ENCODE measurements around the gene GRAPL.
"Not testable (repeated sequence)": the region's sequence is repeated elsewhere in the genome, so short reads cannot be mapped to it uniquely, and the experiment has no call there.

GRAPL gene

GRCh38 chr17:19136605-19137004, 9.2 kb downstream of the GRAPL start:
- not testable (repeated sequence) for DNase-seq (ENCODE audit: low read depth)

DNA sequence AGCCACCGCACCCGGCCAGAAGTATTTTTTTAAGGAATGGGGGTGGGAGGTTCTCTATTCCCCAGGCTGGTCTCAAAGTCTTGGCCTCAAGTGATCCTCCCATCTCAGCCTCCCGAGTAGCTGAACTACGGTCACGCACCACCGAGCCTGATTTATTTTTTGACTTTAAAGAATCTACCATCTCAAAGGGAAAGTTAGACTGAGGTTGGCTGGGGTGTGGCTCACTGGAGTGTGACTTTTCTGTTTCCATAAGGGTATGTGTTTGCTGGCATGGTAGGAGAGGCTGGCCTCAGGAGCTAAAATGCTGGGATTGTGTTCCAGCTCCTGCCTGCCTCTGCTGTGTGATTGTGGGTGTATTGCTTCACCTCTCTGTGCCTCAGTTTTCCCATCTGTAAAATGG, 10.6 kb downstream of the GRAPL start:
- not testable (repeated sequence) for DNase-seq (ENCODE audit: low read depth)

DNA sequence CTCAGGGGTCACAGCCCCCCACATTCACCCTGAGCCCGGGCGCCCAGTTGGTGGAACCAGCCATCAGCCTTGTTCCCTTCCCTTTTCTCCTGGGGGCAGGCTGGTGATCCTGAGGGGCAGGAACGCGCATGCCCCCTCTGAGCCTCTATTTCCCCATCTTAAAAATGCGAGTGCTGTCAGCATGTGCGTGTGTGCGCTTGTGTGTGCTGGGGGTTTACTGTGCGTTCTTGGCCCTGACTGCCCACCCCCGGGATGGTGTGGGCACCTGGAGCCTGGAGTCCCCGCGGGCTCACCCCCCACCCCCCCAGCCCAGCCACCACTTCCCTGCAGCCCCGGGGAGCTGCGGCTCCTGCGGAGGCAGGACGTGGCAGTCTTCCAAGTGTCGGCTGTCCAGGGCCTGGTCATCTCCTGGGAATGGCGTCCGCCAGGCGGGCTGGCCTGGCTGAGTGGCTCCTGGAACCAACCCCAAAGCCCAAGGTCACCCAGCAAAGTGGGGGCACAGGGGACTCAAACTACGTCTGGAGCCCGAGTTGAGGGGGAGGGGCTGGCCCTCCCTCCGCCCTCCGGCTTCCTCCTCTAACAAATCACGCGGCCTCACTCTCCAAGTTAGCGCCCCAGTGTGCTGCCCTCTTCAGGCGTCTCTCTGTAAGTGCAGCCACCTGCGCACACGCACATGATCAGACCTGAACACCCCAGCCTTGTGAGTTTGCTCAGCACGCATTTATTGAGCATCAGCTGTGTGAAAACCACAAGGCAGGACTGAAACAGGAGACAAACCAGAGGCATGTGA, 14.2 kb downstream of the GRAPL start:
- DNase-seq (ENCODE audit: low read depth) = not testable (repeated sequence)

GRCh38 chr17:19142419-19142818, 15.0 kb downstream of the GRAPL start:
- DNase-seq (ENCODE audit: low read depth) = not testable (repeated sequence)

- not testable (repeated sequence) for DNase-seq (ENCODE audit: low read depth)
Measured at GRCh38 chr17:19143097-19143777, 15.8 kb downstream of the GRAPL start.

- DNase-seq (ENCODE audit: low read depth) = not testable (repeated sequence)
Measured at GRCh38 chr17:19144373-19144772, 17.0 kb downstream of the GRAPL start.

DNA sequence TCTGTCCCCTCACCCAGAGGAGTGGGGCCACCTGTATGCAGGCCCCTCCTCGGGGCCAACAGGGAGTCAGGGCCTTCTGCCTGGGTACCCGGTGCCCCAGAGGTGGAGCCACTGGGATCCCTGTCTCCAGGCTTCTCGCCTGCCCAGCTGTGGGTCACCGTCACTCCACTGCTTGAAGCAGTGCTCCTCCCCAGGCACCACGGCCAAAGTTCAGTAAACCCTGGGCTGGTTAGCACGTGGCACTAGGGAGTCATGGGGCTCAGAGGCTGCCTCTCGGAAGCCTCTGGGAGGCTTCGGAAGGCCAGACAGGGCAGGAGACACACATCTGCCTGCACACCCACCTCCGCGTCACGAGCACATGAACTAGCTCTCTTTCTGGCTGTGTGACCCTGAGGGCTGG, 18.1 kb downstream of the GRAPL start:
- not testable (repeated sequence) for DNase-seq (ENCODE audit: low read depth)

DNA sequence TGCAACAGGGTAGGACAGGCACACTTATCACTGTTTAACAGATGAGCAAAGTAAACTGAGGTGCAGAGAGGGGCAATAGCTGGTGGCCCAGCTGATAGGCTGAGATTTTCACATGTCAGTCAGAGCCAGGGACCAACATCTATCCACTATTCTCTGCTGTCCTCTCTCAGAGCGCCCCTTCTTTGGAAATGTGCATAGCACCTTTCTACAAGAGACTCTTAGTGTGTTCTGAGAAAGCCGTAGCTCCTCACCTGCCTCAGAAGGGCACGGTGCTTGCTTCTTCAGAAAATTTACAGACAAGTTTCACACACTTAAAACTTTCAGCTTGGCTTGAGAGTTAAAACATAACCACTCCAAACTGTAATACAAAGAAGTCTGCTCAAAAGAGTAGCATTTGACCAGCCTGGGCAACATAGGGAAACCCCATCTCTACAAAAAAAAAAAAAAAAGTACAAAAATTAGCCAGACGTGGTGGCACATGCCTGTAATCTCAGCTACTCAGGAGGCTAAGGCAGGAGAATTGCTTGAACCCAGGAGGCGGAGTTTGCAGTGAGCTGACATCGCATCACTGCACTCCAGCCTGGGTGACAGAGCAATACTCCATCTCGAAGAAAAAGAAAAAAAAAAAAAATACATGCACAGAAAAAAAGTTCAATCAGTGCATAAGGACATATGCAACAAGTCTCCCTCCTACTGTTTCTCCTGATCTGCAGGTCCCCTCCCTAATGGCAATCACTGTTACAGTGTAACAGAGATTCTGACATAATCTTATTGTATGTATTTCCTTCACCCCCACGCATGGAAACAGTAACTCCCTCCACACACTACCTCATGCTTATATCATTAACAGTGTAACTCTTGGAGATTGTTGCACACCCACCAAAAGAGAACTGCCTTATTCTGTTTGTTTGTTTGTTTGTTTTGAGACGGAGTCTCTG, 23.6 kb downstream of the GRAPL start:
- not testable (repeated sequence) for DNase-seq (ENCODE audit: low read depth)

DNA sequence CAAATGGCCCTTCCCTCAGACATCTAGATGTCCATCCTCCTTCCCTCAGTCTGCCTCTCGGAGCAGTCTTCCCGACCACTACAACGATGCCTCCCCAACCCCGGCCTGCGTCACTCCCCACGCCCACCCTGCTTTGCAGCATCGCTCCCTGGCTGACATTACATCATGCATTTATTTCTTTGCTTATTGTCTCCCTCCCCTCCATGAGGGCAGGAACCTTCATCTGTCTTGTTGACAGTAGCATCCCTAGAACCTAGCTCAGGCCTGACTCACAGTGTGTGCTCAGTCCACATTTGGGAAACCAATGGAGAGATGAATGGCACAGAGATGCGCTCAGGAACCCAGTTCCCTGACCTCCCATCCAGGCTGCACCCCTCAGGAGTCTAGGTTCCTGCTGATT, 30.2 kb downstream of the GRAPL start:
- DNase-seq (ENCODE audit: low read depth) = not testable (repeated sequence)

GRCh38 chr17:19158478-19158877, 31.1 kb downstream of the GRAPL start:
- not testable (repeated sequence) for DNase-seq (ENCODE audit: low read depth)

DNA sequence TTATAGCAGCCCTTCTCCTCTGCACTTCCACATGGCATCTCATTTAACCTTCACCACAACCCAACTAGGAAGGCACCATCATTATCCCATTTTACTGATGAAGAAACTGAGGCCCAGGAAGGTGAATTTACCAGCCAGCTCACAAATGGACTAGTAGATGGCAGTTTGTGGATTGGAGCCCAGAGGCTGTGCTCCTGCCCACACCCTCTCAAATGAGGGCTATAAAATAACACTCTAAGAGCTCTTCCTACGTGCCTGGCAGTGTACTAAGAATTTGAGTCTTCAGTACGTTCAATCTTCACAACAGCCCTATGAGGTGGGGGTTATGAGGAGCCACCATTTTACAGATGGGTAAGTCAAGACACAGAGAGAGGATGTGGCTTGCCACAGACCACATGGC, 31.5 kb downstream of the GRAPL start:
- DNase-seq (ENCODE audit: low read depth) = not testable (repeated sequence)

DNA sequence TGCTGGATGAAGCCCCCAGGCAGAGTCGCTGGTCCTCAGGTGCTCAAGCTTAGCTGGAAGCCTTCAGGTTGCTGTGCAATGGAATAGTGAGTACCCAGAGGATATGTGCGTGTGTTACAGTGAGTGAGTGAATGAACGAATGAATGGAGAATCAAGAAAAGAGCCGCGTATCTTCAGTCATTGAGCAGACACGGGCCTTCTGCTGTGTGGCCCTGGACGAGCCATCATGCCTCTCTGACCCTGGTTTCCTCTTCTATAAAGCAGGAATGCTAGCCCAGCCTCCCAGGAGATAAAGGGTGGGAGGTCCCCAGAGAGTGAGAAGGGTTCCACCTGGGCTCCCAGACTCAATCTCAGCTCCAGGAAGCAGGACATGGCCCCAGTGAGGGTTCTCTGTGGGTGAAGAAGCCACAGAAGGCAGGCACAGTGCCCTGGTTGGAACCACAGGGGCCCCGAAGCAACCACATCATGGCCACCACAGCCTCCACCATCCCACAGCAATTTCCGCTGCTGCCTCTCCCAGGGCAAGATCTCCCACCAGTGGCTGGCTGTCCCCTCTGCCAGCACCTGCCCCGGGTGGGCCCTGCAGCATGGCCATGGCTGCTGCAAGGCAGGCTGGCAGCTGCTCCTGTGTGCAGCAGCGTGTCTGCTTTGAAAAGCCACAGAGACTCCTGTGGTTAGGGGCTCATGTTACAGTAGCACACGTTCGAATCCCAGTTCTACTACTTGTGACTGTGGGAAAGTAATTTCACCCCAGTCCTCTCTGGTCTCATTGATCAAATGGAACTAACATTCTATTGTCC, 34.1 kb downstream of the GRAPL start:
- not testable (repeated sequence) for DNase-seq (ENCODE audit: low read depth)

- DNase-seq (ENCODE audit: low read depth) = not testable (repeated sequence)
Measured at GRCh38 chr17:19162384-19163216, 35.2 kb downstream of the GRAPL start.

GRCh38 chr17:19174422-19174821, 47.0 kb downstream of the GRAPL start:
- DNase-seq (ENCODE audit: low read depth) = not testable (repeated sequence)

DNA sequence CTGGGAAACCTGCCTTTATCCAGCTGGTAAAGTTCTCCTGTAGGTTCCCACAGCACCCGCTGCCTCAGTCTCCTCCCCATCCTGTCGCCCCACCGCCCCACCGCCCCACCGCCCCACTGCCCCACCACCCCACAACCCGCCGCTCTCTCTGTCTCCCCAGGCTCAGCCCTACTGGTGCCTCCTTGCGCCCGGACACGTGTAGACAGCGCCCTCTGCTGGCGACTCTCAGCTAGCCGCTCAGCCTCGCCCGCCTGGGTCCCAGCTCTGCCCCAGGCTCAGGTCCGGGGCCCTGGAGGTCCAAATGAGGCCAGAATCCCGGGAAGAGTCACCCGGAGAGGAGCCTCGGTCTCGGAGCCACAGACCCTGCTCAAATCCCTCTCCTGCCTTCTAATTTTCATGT, 48.0 kb downstream of the GRAPL start:
- not testable (repeated sequence) for DNase-seq (ENCODE audit: low read depth)

DNA sequence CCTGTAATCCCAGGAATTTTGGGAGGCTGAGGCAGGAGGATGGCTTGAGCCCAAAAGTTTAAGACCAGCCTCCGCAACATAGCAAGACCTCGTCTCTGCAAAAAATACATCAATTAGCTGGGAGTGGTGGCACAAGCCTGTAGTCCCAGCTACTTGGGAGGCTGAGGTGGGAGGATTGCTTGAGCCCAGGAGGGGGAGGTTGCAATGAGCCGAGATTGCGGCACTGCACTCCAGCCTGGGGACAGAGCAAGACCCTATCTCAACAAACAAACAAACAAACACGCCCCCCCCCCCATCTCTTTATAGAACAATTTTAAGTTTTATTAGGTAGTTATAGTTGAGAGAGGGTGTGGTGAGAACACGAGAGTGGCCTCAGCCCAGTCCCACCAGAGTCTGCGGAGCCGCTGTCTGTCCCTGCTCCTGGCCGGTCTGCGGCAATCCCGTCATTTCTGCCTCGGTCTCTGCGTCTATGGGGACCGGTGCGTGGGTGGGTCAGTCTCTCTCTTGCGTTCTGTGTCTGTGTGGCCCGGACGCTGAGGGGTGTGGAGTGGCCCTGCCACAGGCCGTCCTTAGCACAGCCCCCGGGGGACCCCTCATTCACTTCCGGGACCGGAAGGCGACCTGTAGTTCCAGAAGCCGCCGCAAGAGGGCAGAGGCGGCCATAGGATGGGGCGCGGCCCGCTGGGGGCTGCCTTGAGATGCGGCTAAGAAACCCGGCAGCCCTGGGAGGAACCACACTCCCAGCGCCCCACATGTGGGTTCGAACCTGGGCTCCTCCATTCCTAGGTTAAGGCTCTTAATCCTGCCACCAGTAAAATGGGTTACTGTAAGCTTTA, 53.9 kb downstream of the GRAPL start:
- DNase-seq (ENCODE audit: low read depth) = not testable (repeated sequence)

GRCh38 chr17:19187883-19188869, 60.8 kb downstream of the GRAPL start:
- not testable (repeated sequence) for DNase-seq (ENCODE audit: low read depth)
